ENCODE data around the gene TRNAU1AP.

DNA sequence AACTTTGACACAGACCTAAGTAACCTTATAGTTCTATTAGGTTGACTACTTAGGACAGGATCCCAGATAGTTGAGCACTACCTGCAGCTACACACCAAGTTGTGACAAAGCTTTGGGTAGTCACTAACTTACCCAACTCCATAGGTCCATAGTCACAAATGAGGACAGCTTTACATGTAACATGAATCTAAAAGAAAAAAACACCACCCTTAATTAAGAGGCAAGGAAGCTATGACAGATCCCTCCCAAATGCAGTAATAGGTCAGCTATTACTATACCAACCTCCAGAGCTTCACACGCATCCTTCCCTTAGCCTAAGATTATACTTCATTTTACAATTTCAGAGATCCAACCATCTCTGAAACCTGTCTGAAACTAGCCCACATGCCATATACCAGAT lies 26.5 kb downstream of the TRNAU1AP start:
- no peak for TF ChIP-seq POLR2AphosphoS5 (IDR thresholded peaks at IDR 0.05)
- TF ChIP-seq, protein P1, sequence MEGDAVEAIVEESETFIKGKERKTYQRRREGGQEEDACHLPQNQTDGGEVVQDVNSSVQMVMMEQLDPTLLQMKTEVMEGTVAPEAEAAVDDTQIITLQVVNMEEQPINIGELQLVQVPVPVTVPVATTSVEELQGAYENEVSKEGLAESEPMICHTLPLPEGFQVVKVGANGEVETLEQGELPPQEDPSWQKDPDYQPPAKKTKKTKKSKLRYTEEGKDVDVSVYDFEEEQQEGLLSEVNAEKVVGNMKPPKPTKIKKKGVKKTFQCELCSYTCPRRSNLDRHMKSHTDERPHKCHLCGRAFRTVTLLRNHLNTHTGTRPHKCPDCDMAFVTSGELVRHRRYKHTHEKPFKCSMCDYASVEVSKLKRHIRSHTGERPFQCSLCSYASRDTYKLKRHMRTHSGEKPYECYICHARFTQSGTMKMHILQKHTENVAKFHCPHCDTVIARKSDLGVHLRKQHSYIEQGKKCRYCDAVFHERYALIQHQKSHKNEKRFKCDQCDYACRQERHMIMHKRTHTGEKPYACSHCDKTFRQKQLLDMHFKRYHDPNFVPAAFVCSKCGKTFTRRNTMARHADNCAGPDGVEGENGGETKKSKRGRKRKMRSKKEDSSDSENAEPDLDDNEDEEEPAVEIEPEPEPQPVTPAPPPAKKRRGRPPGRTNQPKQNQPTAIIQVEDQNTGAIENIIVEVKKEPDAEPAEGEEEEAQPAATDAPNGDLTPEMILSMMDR (IDR thresholded peaks at IDR 0.05), result no peak
- TF ChIP-seq POLR2A (IDR thresholded peaks at IDR 0.05), result no peak
- no peak for TF ChIP-seq EP300 (IDR thresholded peaks at IDR 0.05)
